Endometrial microvascular endothelial cells (primary cell): Measurements from ENCODE around the gene WTIP. TPM values are rescaled to one million over a fixed set of nuclear protein-coding genes. Genes with fewer than 3 reads are reported as not detected.

Source experiments
- in situ Hi-C: cut with HindIII; loops from 2 replicates; pipeline ENCODE4 v1.10.0; 2017; ENCODE audit warnings: low sequenced_read_pairs, low pct_unique_long_range_greater_than_20kb; ENCODE audit errors: inconsistent ontology term
- total RNA-seq: library from RNA; depleted of rRNA; stranded (reverse); fragments of >200 nt; gene quantifications from one replicate; pipeline ENCODE4 v1.2.3, GENCODE V29; 2015; ENCODE audit errors: inconsistent ontology term

WTIP gene
- total RNA-seq, 1 donor from 2014 or later = 29.2 TPM

- in situ Hi-C loops = no loop called here
These were observed 52.6 kb downstream of the WTIP start for GRCh38 chr19:34534206-34534605.

GRCh38 chr19:34539396-34539795 is 57.8 kb downstream of the WTIP start:
- in situ Hi-C loops = no loop called here

GRCh38 chr19:34540811-34541557 is 59.4 kb downstream of the WTIP start:
- in situ Hi-C loops = no loop called here

- in situ Hi-C loops = no loop called here
These were observed 68.3 kb downstream of the WTIP start for GRCh38 chr19:34549833-34550232.

GRCh38 chr19:34555447-34555846 is 73.9 kb downstream of the WTIP start:
- in situ Hi-C loops = no loop called here

- in situ Hi-C loops = no loop called here
These were observed 74.9 kb downstream of the WTIP start for GRCh38 chr19:34556488-34556887.

- in situ Hi-C loops = no loop called here
These were observed 77.5 kb downstream of the WTIP start for GRCh38 chr19:34559045-34559444.

GRCh38 chr19:34560229-34560628 is 78.7 kb downstream of the WTIP start:
- in situ Hi-C loops = no loop called here

Other genes starting within 250 kb of the WTIP start
- 34.2 TPM for gene GARRE1, start 227.2 kb upstream of the WTIP start, total RNA-seq
- 450 TPM for gene GPI, start 116.6 kb upstream of the WTIP start, total RNA-seq
- gene PDCD2L, start 77.4 kb upstream of the WTIP start, total RNA-seq = 24.8 TPM
- 95.4 TPM for gene UBA2, start 53.4 kb upstream of the WTIP start, total RNA-seq
- not detected for gene SCGB2B2, start 195.4 kb downstream of the WTIP start, total RNA-seq
- 12.5 TPM for gene ZNF302, start 195.9 kb downstream of the WTIP start, total RNA-seq